Kidney (tissue), 14 donors: ENCODE data around the gene ACIN1. TPM values are rescaled to one million over a fixed set of nuclear protein-coding genes. Genes with fewer than 3 reads are reported as not detected.

Experiments
- DNase-seq, 5 donors: peaks; one replicate each; pipeline ENCODE4 v3.0.0-alpha.2; 2013 to 2020
- FAIRE-seq: peaks from 2 replicates; lab custom pipeline; 2012; peaks lifted over from hg19 to GRCh38; lab: Jason Lieb, UNC
- H3K27ac ChIP-seq, 2 donors: one replicate each; pipeline ENCODE4 v1.7.0; 2013; ENCODE audit warnings: low read depth in 2 of 2, low read length in 2 of 2, inconsistent platforms in 1 of 2
- H3K27me3 ChIP-seq: one replicate; pipeline ENCODE4 v1.7.1; 2013; ENCODE audit warnings: low read length, inconsistent platforms; ENCODE audit not compliant: control insufficient read depth, insufficient read depth
- H3K36me3 ChIP-seq, 3 donors: one replicate each; pipeline versions ENCODE4 v1.7.0 to v1.7.1; 2013; ENCODE audit warnings: low read length in 3 of 3, control low read depth in 1 of 3, inconsistent platforms in 1 of 3; ENCODE audit not compliant: insufficient read depth in 3 of 3, control insufficient read depth in 2 of 3
- H3K4me1 ChIP-seq, 3 donors: one replicate each; pipeline versions ENCODE4 v1.7.0 to v1.7.1; 2013; ENCODE audit warnings: low read length in 3 of 3, inconsistent platforms in 1 of 3, low read depth in 1 of 3; ENCODE audit not compliant: control insufficient read depth in 2 of 3, insufficient read depth in 2 of 3
- H3K4me3 ChIP-seq, 3 donors: one replicate each; pipeline versions ENCODE4 v1.7.0 to v1.8.1; 2013; ENCODE audit warnings: low read length in 3 of 3, control low read depth in 1 of 3, inconsistent platforms in 1 of 3
- H3K9ac ChIP-seq, 3 donors: one replicate each; pipeline versions ENCODE4 v1.7.0 to v1.7.1; 2013; ENCODE audit warnings: low read length in 3 of 3, control low read depth in 1 of 3, inconsistent platforms in 1 of 3
- H3K9me3 ChIP-seq, 3 donors: one replicate each; pipeline versions ENCODE4 v1.7.0 to v1.7.1; 2013; ENCODE audit warnings: low read length in 3 of 3, control low read depth in 1 of 3, inconsistent platforms in 1 of 3; ENCODE audit not compliant: control insufficient read depth in 2 of 3, insufficient read depth in 1 of 3
- CTCF ChIP-seq: IDR thresholded peaks from 3 replicates; pipeline ENCODE4 v1.5.1; 2012; ENCODE audit warnings: mild to moderate bottlenecking, moderate library complexity, borderline replicate concordance; ENCODE audit not compliant: insufficient read depth; ENCODE audit errors: extremely low read depth
- intact Hi-C: fragments of 100-400 bp; cut with DNase I; formaldehyde crosslinking; loops from one replicate; pipeline ENCODE4 v1.11.1; 2022
- polyA plus RNA-seq: library from polyadenylated mRNA; stranded (reverse); fragments of 350-450 nt; fragmentation: Illumina TruSeq; extraction: RNeasy Lipid Tissue Mini Kit (QIAGEN cat#74804); gene quantifications from one replicate; pipeline ENCODE4 v1.2.3, GENCODE V29; 2014; ENCODE audit warnings: low read depth, low replicate concordance; ENCODE audit not compliant: insufficient read depth
- total RNA-seq: library from RNA; stranded (reverse); fragmentation: NEBNext Ultra II Directional; extraction: Animal tissue kit (Norgen Biotek cat#: 25700); gene quantifications from one replicate; pipeline ENCODE4 v1.2.1, GENCODE V29; 2021
- donor health status: control.
- donor health status: control.
- donor health status: control.
- donor health status: control.
- donor health status: control.
- donor health status: DM: yes; HTN: yes; CAD: no.
- donor health status: Normal renal cell carcinoma (clear cell type).

ACIN1 gene
- total and polyA plus RNA-seq, 2 donors from 2014 or later: 54.9 to 150 TPM

- intact Hi-C loops: no loop called here
- no peak for FAIRE-seq
These were observed 4.4 kb upstream of the ACIN1 start for GRCh38 chr14:23099212-23099861.

GRCh38 chr14:23097786-23098185 lies 2.9 kb upstream of the ACIN1 start:
- Histone ChIP-seq H3K27me3 (no peaks in the 10 kb centered on the region), H3K36me3 (peaks cover 5 to 8% (median 7%) of the 10 kb centered on the region in 3 donors), H3K9ac (no peak overlapping the region), H3K4me1 (peaks cover 0 to 7% (median 2%) of the 10 kb centered on the region in 3 donors), H3K9me3 (no peaks in the 10 kb centered on the region), H3K4me3 (no peak overlapping the region), H3K27ac (no peak overlapping the region)
- no peak for FAIRE-seq
- DNase-seq: no peak
- intact Hi-C loops: no loop called here
- no peak for TF ChIP-seq CTCF

More at GRCh38 chr14:23099212-23099861, 4.4 kb upstream of the ACIN1 start:
- TF ChIP-seq CTCF: no peak
- Histone ChIP-seq H3K36me3 (peaks cover 5 to 8% (median 7%) of the 10 kb centered on the region in 3 donors), H3K4me1 (peaks cover 0 to 2% (median 0%) of the 10 kb centered on the region in 3 donors), H3K4me3 (no peak overlapping the region), H3K9ac (no peak overlapping the region), H3K27me3 (no peaks in the 10 kb centered on the region), H3K27ac (no peak overlapping the region), H3K9me3 (no peaks in the 10 kb centered on the region)
- no peak for DNase-seq

GRCh38 chr14:23095196-23096108 lies 516 bp upstream of the ACIN1 start, which contains the start of gene C14orf119:
C14orf119 (plus strand) TSS chr14:23095505; CDS start chr14:23097659, 2,154 bp downstream.
- TF ChIP-seq CTCF: no peak
- FAIRE-seq: peak; percentile 99
- H3K9me3 ChIP-seq: no peaks in the 10 kb centered on the region
- peak within 1 kb of the TSS; percentile 85 to 97 (median 97) for H3K4me3 ChIP-seq
- DNase-seq: peak; percentile 99 to 100 (median 100)
- peak within 1 kb of the TSS; percentile 96 to 99 (median 97) for H3K9ac ChIP-seq
- no peaks in the 10 kb centered on the region for H3K27me3 ChIP-seq
- peak within 1 kb of the TSS; percentile 98 to 99 for H3K27ac ChIP-seq
- H3K36me3 ChIP-seq: peaks cover 9 to 13% (median 12%) of the 10 kb centered on the region in 3 donors
- intact Hi-C loops: no loop called here
- peaks cover 0 to 7% (median 2%) of the 10 kb centered on the region in 3 donors for H3K4me1 ChIP-seq
